HFF-Myc (cell line): ENCODE measurements around the gene ITPKB.

ENCODE experiments used
- DNase-seq: peaks from one replicate; pipeline ENCODE4 v3.0.0-alpha.2; 2011; ENCODE audit warnings: low read depth; ENCODE audit errors: extremely low read depth
- H3K4me3 ChIP-seq: replicated peaks from 2 replicates; pipeline ENCODE4 v1.5.1; 2011; ENCODE audit warnings: low read depth, mild to moderate bottlenecking, control low read depth, low read length
- CTCF ChIP-seq: IDR thresholded peaks from 2 replicates; pipeline ENCODE4 v1.5.1; 2012; ENCODE audit warnings: mild to moderate bottlenecking, low read depth, low read length, control low read depth; ENCODE audit errors: missing control alignments

The ITPKB gene

GRCh38 chr1:226658546-226659125 lies 80.4 kb downstream of the ITPKB start:
- no peak for TF ChIP-seq CTCF
- no peak for DNase-seq
- H3K4me3 ChIP-seq: no peak overlapping the region

- no peak overlapping the region for H3K4me3 ChIP-seq
- TF ChIP-seq CTCF: no peak
- DNase-seq: no peak
Observed at GRCh38 chr1:226657895-226658545, 81.1 kb downstream of the ITPKB start.

GRCh38 chr1:226656601-226657277 lies 82.3 kb downstream of the ITPKB start:
- H3K4me3 ChIP-seq: no peak overlapping the region
- TF ChIP-seq CTCF: no peak
- peak; percentile 45 for DNase-seq

GRCh38 chr1:226656201-226656600 lies 82.9 kb downstream of the ITPKB start:
- H3K4me3 ChIP-seq: no peak overlapping the region
- no peak for DNase-seq
- TF ChIP-seq CTCF: no peak

- no peak for TF ChIP-seq CTCF
- H3K4me3 ChIP-seq: no peak overlapping the region
- DNase-seq: no peak
Observed at GRCh38 chr1:226655251-226656163, 83.6 kb downstream of the ITPKB start.

- no peak overlapping the region for H3K4me3 ChIP-seq
- no peak for TF ChIP-seq CTCF
Observed at GRCh38 chr1:226654668-226655055, 84.4 kb downstream of the ITPKB start.

More at GRCh38 chr1:226654668-226655055, 84.4 kb downstream of the ITPKB start:
- no peak for DNase-seq
